Dermis blood vessel endothelial cell (primary cell): ENCODE measurements around the gene MMP25. TPM values are rescaled to one million over a fixed set of nuclear protein-coding genes. Genes with fewer than 3 reads are reported as not detected.
"Not testable (repeated sequence)": the region's sequence is repeated elsewhere in the genome, so short reads cannot be mapped to it uniquely, and the experiment has no call there.

Source experiments
- DNase-seq: peaks from one replicate; pipeline ENCODE4 v3.0.0; 2010
- total RNA-seq: library from RNA; depleted of rRNA; stranded (reverse); fragments of >200 nt; gene quantifications from 2 replicates; pipeline ENCODE4 v1.2.3, GENCODE V29; 2014

Gene MMP25
- total RNA-seq, 1 donor from 2014 or later = not detected

- DNase-seq = no peak
Observed at GRCh38 chr16:3030222-3031212, 15.8 kb upstream of the MMP25 start.

GRCh38 chr16:3032624-3033023 is 13.7 kb upstream of the MMP25 start:
- no peak for DNase-seq

- DNase-seq = no peak
Observed at GRCh38 chr16:3035289-3035971, 10.9 kb upstream of the MMP25 start.

- no peak for DNase-seq
Observed at GRCh38 chr16:3035972-3036725, 10.2 kb upstream of the MMP25 start.

- no peak for DNase-seq
Observed at GRCh38 chr16:3036726-3037315, 9.5 kb upstream of the MMP25 start, which contains the start of gene BICDL2. TSS of gene BICDL2 (minus strand) at chr16:3036944. CDS start at chr16:3035496, 1,448 bp downstream.

- no peak for DNase-seq
Observed at GRCh38 chr16:3038256-3038655, 8.1 kb upstream of the MMP25 start.

GRCh38 chr16:3038896-3039295 is 7.5 kb upstream of the MMP25 start:
- DNase-seq = no peak

GRCh38 chr16:3042376-3042775 is 4.0 kb upstream of the MMP25 start:
- no peak for DNase-seq

GRCh38 chr16:3044708-3045107 is 1.7 kb upstream of the MMP25 start:
- no peak for DNase-seq

GRCh38 chr16:3046641-3047386 is 453 bp downstream of the MMP25 start:
- no peak for DNase-seq

- DNase-seq = no peak
Observed at GRCh38 chr16:3047387-3047720, 993 bp downstream of the MMP25 start.

- DNase-seq = no peak
Observed at GRCh38 chr16:3049921-3050481, 3.6 kb downstream of the MMP25 start.

- DNase-seq = no peak
Observed at GRCh38 chr16:3050487-3050886, 4.1 kb downstream of the MMP25 start.

- DNase-seq = no peak
Observed at GRCh38 chr16:3051009-3051408, 4.6 kb downstream of the MMP25 start.

- no peak for DNase-seq
Observed at GRCh38 chr16:3051494-3051893, 5.1 kb downstream of the MMP25 start.

- not testable (repeated sequence) for DNase-seq
Observed at GRCh38 chr16:3052571-3053329, 6.4 kb downstream of the MMP25 start.

GRCh38 chr16:3053330-3053710 is 7.0 kb downstream of the MMP25 start:
- DNase-seq = not testable (repeated sequence)

- no peak for DNase-seq
Observed at GRCh38 chr16:3054965-3055733, 8.8 kb downstream of the MMP25 start.

- not testable (repeated sequence) for DNase-seq
Observed at GRCh38 chr16:3055734-3056115, 9.4 kb downstream of the MMP25 start.
